Inflammatory macrophage treated with lipopolysaccharide for 4 hours (primary cell): ENCODE measurements around the gene KCNQ1OT1.
A peak's percentile ranks its signal among the peaks of the same experiment; 100 is the strongest.

Experiments
- DNase-seq: peaks from one replicate; pipeline ENCODE4 v3.0.0-alpha.2; 2020

KCNQ1OT1 gene

DNA sequence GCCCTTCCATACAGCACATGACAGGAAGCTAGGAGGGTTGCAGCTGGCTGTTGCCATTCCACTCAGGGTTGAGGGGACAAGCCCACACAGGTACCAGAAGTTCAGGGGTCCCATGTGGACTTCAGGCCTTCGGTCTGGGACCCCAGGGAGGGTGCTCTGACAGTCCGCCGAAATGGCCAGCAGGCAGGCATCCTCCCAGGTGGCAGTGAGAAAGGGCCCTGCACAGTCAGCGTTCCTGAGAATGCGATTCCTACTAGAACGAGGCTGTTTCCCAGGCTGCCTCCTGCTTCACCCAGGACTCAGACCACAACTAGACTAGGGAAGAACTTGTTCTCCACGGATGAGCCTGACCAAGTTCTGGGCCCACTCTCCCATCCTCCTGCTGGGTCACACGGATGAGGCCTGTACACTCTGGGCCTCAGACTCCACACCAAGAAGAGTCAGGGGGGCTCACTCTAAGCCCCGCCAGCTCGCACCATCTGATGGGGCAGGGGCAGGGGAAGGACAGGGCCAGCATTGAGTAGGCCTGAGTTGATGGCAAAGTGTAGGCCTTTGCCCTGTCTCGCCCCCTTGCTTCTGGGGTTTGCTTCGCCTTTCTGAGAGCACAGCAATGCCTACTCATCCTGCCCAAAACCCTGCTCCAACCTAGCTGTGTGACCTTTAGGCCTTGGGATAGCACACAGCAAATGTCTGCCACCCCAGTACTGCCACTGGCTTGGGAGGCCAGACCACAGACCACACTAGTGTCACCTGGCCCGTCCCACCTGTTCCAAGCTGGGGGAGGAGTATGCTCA is 14.0 kb downstream of the KCNQ1OT1 start:
- no peak for DNase-seq

DNA sequence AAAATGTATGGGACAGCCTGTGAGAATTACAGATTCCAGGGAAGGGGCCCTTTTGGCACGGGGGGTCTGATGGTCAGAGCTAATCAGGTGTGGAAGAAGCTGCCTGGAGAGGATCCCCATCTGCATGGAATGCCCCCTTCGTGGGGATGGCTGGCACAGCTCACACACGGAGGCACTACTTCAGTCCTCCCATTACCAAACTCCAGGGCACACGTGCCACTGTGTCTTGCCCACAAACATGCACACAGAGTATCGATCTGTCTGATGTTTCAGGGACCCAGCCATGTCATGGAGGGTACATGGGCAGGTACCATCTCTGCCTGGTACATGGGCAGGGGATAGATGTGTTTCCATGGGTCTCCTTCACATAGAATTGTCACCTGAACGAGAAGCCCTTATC is 14.7 kb downstream of the KCNQ1OT1 start:
- DNase-seq, result no peak

DNA sequence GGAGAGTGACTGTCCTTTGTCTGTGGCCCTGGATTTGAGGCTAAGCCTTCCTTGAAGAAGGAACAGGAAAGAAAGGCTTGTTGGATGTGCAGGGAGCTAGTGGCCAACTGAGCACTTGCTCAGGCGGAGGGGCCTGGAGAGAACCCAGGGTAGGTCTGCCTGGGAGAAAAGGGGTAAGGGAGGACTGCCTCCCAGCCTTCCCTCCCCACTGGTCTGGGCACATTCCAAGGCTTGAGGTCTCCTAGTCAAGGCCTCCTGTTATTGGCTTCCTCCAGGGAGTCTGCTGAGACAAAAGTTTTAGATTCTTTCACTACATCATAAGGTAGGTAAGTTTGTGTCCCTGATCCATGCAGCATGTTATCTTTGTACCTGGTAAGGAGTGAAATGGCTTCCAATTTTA is 15.2 kb downstream of the KCNQ1OT1 start:
- no peak for DNase-seq

DNA sequence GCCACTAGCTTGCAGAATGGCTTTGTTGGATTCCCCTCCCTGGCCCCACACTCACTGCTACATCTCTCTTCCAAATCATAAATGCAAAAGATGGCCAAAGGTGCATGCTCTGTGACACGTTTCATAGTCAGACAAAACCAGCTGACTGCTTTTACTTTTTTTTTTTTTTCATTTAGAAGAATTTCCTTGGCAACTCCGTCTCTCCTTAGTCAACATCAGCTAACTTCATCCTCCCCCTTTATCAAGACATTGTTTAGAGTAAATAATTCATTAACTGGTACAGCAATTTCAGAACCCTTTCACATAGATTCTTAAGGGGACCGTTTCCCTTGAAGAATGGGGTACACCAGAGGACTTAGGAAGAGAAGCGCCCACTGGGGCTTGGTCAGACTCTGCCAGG is 16.0 kb downstream of the KCNQ1OT1 start:
- no peak for DNase-seq

DNA sequence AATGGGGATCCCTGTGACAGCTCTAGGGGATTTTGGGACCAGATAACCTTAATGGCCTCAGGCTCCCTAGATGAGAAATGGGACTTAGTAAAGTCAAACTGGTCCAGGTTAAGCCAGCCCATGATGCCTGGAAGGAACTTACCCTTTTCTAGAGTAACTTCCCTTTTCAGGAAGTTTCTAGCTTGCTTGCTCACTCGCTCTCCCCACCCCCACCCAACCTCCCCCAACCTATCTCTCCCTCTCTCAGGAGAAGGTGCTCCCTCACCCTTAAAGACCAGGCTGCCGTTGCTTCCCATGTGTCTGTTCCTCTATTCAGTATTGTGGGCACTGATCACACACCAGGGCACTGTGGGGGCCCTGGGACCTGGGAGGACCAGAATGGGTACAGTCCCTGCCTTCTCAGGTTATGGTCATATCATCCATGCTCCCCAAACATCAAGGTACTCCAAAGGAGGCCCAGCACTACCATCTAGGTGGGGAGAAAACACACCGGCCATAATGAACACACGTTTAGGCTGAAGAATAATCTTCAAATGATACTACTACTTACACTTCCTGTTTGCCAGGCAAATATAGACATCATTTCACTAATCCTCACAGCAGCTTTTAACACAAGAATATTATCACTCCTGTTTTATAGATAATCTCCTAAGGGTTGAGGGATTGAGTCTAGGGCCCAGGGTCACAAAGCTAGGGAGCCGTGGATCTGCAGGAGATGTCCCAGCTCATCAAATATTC is 18.2 kb downstream of the KCNQ1OT1 start:
- DNase-seq, result peak; percentile 10

DNA sequence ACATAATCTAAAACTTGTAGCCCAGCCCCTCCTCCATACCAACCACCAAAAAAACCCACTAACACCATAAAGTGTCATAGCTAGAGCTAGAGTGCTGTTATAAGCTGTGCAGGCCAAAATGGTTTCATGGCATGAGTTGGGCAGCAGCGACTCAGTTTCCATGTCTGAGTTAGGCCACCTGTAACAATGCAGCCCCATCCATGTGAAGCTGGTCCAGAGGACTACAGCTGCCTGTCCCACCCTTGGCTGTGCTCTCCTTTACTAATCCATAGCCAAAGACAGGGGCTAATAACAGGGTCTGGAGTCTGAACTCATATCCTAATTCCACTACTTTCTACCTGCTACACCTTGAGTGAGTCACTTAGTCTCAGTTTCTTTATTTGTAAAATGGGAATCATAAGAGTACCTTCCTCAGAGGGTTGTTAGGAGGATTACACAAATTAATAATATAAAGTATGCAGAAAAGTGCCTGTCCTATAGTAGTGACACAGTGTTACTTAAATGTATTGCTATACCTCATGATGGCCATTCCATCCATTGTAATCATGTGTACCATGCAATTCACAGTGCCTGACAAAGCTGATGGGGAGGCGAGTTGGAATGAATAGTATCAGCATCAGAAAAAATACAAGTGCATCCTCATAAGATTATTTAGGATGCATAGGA is 20.6 kb downstream of the KCNQ1OT1 start:
- DNase-seq, result no peak

DNA sequence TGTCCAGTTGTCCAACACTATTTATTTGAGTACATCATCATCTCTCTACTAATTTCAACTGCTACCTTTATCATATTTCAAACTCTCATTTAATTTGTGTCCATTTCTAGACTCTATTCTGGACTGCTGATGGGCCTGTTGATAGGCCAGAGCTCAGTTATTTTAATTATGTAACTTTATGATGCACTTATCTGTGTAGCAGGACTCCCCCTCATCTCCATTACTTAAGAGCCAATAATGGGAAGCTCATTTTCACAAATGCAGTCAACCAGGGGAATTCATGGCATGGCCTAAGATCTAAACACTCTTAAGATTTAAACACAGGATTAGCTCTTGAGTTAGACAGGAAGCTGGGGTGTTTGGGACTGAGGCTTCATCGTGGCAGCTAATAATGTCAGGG is 21.4 kb downstream of the KCNQ1OT1 start:
- no peak for DNase-seq

DNA sequence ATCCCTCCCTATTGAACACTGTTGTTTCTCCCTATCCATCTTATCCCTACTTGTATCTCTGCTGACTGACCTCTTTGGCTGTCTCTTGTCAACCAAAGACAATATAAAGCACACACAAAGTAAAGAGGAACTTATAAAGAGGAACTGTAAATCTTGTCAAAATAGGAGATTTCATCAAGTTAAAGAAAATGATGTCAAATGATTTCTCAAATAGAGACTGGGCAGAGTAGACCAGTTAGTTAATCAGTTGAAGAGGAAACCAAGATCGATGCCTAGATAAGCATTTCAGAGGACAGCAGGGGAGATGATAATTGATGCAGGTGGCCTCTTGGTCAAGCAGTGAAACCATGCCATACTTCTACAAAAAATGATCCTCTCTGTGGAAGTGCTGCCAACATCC is 22.7 kb downstream of the KCNQ1OT1 start:
- DNase-seq, result peak; percentile 84

DNA sequence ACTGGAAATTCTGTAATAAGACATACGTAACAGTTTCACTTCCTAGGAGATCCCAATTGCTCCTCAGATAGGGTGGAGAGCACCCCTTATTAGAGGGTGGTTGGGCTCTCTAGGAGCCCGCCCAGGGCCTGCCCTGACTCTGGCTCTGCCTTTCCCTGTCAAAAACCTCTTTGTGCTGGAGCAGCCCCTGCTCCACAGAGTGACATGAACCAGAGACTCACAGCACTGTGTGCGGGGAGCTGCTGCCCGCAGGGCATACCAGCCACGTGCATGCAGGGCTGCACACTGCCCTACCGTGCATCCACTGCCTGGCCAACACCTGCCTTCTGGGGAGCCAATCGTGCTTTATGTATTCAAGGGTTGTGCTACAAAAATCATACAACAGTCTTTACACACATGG is 24.3 kb downstream of the KCNQ1OT1 start:
- peak; percentile 36 for DNase-seq

DNA sequence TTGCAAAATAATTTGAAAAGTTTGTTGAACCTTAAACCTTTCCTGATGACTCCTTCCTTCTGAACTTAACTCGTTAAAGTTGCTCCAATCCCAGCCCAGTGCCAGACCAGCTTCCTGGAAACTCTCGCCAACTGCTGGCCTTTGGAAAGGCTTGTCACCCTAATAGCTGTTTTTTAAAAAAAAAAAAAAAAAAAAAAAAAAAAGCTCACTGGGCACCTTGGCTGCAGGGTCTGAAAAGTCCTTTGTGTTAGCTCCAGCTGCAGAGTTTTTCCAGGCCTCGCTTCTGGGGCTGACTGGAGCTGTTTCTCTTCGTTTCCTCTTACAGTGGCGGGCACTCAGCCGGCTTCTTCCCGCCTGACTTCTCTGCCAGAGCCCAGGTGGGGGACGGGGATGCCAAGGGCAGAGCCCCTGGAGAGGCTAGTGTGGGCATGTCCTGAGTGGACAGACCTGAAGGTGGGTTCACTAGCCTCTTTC is 25.1 kb downstream of the KCNQ1OT1 start:
- DNase-seq, result no peak

DNA sequence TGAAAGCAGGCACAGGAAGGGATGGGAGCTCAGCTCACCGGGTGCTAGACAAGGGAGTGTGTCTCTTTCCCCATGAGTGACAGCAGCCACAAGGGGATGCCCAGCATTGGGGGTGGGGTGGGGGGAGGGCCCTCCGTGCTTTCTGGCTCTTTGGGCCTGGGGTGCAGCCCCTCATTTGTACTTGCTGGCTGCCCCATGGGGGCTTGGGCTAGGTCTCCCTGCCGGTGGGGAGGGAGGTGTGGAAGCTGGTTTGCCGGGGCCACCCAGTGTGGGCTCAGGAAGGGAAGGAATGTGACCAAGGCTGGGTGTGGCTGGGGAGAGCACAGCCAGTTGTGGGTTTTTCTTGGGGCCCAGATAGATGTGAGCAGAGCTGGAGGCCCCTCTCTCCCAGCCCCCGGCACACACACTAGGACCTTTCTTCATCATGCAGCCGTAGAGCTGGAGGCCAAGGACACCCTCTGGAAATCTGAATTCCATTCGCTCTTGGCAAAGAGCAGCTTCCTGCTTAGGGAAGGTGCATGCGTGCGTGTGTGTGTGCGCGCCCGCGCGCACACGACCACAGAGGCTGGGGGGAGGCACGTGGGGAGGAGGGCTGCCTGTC is 25.8 kb downstream of the KCNQ1OT1 start:
- DNase-seq, result no peak

DNA sequence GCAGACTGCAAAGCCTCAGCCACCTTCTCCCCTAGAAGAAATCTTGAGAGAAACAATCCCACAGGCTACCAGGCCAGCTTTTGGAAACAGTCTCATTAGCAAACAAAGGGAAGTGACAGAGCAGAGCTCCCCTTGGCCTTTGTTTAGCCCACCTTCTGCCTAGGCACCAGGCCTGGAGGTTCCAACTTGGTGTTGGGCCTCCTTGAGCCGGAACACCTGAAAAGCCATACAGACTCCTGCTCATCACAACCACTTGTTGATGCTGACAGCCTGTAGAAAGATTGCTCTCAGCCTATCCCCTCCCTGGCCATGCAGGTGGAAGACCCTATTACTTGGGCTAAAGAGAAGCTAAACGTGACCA is 26.6 kb downstream of the KCNQ1OT1 start:
- DNase-seq, result no peak

DNA sequence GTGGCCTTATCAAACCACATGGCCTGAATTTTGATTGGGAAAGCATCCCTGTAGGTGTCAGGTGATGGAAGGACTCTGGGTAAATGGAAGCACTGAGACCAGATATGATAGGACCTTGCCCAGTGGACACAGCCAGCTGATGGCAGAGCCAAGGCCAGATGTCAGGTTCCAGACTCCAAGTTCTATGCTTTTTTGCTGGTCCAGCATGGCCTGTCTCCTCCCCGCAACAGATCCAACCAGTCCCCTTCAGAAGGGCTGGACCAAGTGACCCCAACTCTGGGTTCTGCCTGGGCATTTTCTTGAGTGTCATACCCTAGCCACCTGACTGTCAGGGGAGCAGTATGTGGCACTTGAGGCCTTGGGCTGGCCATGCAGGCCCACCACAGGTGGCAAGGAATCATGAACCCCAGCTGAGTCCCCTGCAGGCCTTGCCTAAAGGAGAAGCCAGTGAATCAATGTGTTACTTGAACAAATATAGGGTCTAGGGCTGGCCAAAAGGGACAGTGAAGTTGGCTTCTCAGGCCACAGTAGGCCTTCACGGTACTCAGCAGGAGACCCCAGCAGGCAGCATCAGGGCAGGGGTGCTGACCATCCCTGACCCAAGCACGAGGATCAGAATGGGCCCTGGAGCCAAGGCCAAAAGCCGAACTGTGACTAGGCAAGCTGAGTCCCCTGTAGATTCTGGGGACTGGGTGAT is 27.1 kb downstream of the KCNQ1OT1 start:
- no peak for DNase-seq

DNA sequence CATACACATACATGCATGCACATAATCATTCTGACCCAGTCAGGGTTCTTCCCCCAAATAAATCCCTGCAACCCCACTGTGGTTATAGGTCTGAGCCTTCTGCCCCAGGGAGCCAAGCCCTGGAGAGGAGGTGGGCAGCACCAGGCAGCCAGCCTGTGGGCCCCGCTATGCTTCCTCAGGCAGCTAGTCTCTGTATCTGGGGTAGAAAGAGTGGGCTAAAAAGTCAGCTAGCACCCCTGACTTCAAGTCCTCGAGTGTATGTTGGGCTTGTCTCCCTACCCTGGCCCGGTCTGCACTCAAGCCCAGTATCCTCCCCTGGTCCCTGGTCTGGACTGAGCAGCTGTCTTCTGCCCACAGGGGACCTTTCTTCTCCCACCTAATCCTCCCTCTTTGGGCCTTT is 28.0 kb downstream of the KCNQ1OT1 start:
- no peak for DNase-seq

DNA sequence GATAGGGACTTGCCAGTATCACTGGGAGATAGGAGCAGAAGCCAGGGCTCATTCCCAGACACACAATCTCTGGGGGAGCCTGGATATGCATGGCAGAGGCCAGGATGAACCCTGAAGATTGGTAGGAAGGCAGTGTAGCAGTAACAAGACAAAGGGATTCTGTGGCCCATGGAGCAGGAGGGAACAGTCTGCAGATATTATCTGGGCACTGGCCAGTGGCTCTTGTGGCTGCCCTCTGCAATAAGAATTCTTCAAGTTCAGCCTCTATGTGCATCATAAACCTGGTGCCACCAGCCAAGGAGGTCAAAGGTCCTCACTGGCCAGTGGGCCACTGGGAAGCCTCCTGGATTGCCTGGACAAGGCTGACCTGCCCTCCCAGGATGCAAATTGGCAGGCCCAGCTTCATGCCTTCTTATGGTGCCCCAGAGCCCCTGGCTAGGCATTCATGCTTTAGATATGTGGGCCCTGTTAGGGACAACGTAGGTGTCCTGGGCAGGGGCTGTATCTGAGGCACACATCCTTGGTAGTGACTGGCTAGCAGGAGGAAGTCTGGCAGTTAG is 29.2 kb downstream of the KCNQ1OT1 start:
- DNase-seq, result no peak

DNA sequence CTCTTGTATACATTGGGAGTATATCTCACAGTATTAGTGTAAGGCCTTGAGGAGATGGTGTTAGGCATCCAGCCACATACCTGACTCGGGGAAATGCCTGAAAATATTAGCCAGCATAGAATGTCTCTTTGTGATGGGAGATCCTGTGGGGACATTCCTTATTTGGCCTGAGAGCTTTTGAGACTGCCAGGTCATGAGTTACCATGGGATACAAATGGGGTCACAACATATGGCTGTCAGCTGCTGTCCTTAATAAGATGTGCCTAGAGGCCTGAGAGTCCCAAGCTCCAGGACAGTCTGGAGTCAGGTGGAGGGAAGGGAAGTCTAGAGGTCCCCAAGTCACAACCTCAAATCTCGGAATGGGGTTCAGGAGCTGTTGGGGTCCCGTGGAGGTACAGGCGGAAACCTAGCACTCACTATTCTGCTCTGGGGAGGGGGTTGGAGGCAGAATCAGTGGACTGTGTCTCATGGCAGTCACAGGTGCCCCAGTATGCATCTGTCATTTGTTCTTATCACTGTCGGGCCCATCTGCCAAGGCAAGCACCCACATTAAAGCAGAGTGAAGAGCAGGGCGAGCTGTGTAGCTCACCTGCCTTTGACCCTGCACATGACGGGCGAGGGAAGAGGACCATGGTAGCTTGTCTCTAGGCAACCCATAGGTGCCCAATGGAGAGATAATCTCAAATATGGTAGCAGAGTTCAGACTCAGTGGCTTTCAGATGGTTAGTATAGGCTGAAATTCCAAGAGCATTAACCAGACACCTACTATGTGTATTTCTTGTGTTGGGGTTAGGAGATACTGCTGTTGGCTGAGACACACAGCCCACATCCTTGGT is 29.9 kb downstream of the KCNQ1OT1 start:
- no peak for DNase-seq

DNA sequence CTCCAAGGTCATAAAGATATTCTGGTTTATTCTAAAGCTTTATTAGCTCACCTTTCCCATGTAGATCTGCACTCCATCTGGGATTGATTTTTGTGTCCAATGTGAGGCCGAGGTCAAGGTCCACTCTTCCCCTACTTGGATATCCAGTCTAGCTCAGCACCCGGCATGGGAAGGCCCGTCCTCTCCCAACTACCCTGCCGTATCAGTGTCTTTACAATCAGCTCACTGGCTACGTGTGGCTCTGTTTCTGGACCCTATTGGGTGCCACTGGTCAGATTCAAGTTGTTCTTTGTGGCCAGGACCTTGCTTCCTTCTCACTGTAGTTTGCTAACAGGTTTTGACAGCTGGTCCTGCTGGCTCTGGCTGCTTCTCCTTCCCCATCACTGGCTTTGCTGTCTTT is 30.9 kb downstream of the KCNQ1OT1 start:
- no peak for DNase-seq

DNA sequence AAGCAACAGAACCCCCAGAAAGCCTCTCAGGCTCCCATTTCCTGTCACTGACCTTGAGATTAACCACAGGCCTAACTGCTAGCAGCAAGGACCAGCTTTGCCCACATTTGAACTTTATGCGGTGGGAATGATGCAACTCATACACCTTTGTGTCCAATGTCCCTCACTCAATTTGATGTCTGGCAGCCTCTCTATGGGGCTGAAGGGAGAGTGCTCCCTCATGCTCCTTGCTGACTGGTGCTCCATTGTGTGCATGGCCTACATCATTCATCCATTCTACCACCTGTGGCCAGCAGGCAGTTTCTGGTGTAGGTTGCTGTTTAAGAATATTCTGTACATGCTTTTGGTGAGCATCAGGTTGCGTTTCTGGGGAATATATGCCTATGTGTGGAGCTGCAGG is 31.9 kb downstream of the KCNQ1OT1 start:
- DNase-seq, result no peak

DNA sequence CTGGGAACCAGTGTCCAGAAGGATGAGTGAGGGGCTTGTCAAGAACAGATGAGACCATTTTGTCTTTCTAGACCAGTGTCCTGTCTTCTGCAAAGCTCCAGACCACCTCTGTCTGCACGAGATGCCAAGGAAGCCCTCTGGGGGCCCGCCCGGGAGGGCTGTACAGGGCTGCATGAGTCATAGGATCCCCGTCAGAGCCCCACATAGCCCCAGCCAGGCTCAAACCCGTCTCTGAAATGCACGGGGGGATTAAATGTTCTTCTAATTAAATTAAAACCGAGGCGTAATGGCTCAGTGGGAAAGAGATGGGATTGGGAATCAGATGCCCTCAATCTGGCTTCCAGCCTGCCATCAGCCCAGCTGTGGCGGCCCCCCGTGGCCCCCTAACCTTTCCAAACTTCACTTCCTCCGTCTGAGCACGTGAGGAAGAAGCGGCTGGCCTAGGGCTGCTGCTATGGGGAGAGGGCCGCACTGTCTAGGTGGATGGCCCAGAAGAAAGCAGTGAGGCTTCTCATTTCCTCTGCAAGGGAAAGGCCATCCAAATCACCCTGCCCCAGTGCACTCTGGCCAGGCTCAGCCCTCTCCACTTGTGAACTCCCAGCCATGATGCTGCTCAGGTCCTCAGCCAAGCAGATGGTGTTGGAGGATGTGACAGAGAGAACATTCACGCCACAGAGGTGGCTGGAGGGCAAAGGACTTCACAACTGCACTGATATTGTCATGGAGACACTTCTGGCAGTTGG is 32.8 kb downstream of the KCNQ1OT1 start:
- no peak for DNase-seq

DNA sequence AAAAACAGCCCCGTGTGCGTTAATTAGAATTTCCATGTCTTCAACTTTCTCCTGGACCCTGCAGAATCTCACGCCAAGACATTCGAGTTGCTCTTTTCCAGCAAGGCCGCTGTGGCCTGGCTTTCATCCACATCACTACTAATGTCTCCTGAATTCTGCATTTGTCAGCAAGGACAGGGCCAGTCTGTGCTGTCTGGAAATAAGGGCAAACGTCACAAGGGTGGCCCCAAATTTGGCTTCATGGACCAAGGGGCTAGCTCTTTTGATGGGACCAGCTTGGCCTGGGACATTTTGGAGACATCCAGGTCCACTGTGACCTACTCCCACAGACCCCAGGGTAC is 33.4 kb downstream of the KCNQ1OT1 start:
- DNase-seq, result no peak
